Measurements from ENCODE around the gene BTBD16.

BTBD16 gene

GRCh38 chr10:122277526-122278136 lies 6.5 kb downstream of the BTBD16 start:
- no peaks in the 10 kb centered on the region for H3K9me3 Mint-ChIP-seq (ENCODE audit: low read depth)
- no peaks in the 10 kb centered on the region for H3K36me3 Mint-ChIP-seq
- H3K27ac Mint-ChIP-seq, result no peak overlapping the region
- no peak overlapping the region for H3K4me3 Mint-ChIP-seq
- H3K4me1 Mint-ChIP-seq (ENCODE audit: low read depth), result no peaks in the 10 kb centered on the region
- peaks cover 20% of the 10 kb centered on the region for H3K27me3 Mint-ChIP-seq

- Mint-ChIP-seq H3K4me1 (ENCODE audit: low read depth) (no peaks in the 10 kb centered on the region), H3K27me3 (peaks cover 21% of the 10 kb centered on the region), H3K27ac (no peak overlapping the region), H3K9me3 (ENCODE audit: low read depth) (no peaks in the 10 kb centered on the region), H3K4me3 (no peak overlapping the region), H3K36me3 (no peaks in the 10 kb centered on the region)
Observed at GRCh38 chr10:122279725-122280141, 8.6 kb downstream of the BTBD16 start.

DNA sequence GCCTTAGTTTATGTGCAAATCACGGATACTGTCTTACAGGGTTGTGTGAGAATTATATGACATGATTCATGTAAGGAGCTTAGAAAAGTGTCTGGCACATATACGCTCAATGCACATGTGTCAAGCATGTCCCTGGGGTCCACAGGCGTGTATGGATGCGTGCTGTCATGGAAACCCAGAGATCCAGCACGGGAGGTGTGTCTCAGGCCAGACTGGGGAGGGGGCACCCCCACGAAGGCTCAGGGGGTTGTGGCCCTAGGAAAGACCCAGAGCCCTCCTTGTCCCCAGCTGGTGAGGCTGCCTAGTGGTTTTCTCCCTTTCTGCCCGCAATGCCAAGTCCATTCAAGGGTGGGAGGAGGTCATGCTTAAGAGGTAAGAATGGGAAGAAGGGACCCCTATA lies 9.1 kb downstream of the BTBD16 start:
- Mint-ChIP-seq H3K36me3 (no peaks in the 10 kb centered on the region), H3K27ac (no peak overlapping the region), H3K9me3 (ENCODE audit: low read depth) (no peaks in the 10 kb centered on the region), H3K4me3 (no peak overlapping the region), H3K4me1 (ENCODE audit: low read depth) (no peaks in the 10 kb centered on the region), H3K27me3 (peaks cover 21% of the 10 kb centered on the region)

DNA sequence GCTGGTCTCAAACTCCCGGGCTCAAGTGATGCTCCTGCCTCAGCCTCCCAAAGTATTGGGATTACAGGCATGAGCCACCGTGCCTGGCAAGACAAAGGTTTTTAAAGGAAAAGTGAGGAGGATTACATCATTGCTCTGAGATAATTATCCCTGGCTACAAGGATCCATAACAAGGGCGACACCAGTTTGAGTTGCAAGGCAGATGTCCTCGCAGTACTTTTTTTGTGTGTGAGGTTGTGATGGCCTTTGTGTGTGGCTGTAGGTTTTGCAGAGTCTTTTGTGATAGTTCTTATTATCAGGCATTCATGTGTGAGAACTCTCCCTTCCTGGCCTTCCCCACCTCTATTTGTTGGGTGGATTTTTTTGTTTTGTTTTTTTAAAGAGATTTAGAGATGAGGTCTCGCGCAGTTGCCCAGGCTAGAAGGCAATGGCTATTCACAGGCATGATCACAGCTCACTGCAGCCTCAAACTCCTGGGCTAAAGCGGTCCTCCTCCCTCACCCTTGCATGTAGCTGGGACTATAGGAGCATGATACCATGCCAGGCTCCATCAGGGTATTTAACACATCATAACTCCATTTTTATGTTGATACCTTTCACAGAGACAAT lies 10.0 kb downstream of the BTBD16 start:
- H3K27me3 Mint-ChIP-seq, result peaks cover 20% of the 10 kb centered on the region
- H3K9me3 Mint-ChIP-seq (ENCODE audit: low read depth), result no peaks in the 10 kb centered on the region
- no peaks in the 10 kb centered on the region for H3K4me1 Mint-ChIP-seq (ENCODE audit: low read depth)
- H3K4me3 Mint-ChIP-seq, result no peak overlapping the region
- no peak overlapping the region for H3K27ac Mint-ChIP-seq
- no peaks in the 10 kb centered on the region for H3K36me3 Mint-ChIP-seq

GRCh38 chr10:122281751-122282150 lies 10.7 kb downstream of the BTBD16 start:
- Mint-ChIP-seq H3K27ac (no peak overlapping the region), H3K9me3 (ENCODE audit: low read depth) (no peaks in the 10 kb centered on the region), H3K36me3 (no peaks in the 10 kb centered on the region), H3K27me3 (peaks cover 20% of the 10 kb centered on the region), H3K4me1 (ENCODE audit: low read depth) (no peaks in the 10 kb centered on the region), H3K4me3 (no peak overlapping the region)

- peaks cover 20% of the 10 kb centered on the region for H3K27me3 Mint-ChIP-seq
- H3K36me3 Mint-ChIP-seq, result no peaks in the 10 kb centered on the region
Observed at GRCh38 chr10:122282253-122282671, 11.2 kb downstream of the BTBD16 start.

GRCh38 chr10:122282909-122283308 lies 11.8 kb downstream of the BTBD16 start:
- H3K4me1 Mint-ChIP-seq (ENCODE audit: low read depth), result no peaks in the 10 kb centered on the region
- no peaks in the 10 kb centered on the region for H3K9me3 Mint-ChIP-seq (ENCODE audit: low read depth)
- H3K27me3 Mint-ChIP-seq, result peaks cover 20% of the 10 kb centered on the region
- no peak overlapping the region for H3K4me3 Mint-ChIP-seq
- H3K27ac Mint-ChIP-seq, result no peak overlapping the region
- H3K36me3 Mint-ChIP-seq, result no peaks in the 10 kb centered on the region

More at GRCh38 chr10:122282253-122282671, 11.2 kb downstream of the BTBD16 start:
- Mint-ChIP-seq H3K4me3 (no peak overlapping the region), H3K4me1 (ENCODE audit: low read depth) (no peaks in the 10 kb centered on the region), H3K27ac (no peak overlapping the region), H3K9me3 (ENCODE audit: low read depth) (no peaks in the 10 kb centered on the region)

GRCh38 chr10:122285506-122286444 lies 14.7 kb downstream of the BTBD16 start:
- Mint-ChIP-seq H3K4me3 (no peak overlapping the region), H3K27ac (no peak overlapping the region), H3K9me3 (ENCODE audit: low read depth) (no peaks in the 10 kb centered on the region), H3K4me1 (ENCODE audit: low read depth) (peaks cover 4% of the 10 kb centered on the region), H3K27me3 (peaks cover 13% of the 10 kb centered on the region), H3K36me3 (no peaks in the 10 kb centered on the region)

DNA sequence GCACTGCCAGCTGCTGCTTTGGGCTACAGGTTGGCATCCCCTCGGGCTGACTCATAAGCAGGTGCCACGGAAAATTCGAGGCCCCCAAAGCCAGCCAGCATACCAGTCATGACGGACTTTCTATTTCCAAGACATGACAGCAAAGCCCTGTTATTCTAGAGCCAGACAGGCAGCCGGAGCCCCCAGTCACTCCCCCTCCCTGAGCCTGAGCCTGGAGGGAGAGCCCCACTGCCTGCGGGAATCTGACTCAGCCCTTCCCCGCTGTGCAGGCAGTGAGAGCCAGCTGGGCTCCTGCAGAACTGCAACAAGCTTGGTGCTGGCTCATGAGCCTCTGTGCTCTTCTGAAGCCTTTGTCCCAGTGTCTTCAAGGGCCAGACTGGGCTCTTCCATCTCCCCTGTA lies 15.8 kb downstream of the BTBD16 start:
- Mint-ChIP-seq H3K27ac (no peak overlapping the region), H3K36me3 (no peaks in the 10 kb centered on the region), H3K9me3 (ENCODE audit: low read depth) (no peaks in the 10 kb centered on the region), H3K4me1 (ENCODE audit: low read depth) (peaks cover 4% of the 10 kb centered on the region), H3K27me3 (peaks cover 6% of the 10 kb centered on the region), H3K4me3 (no peak overlapping the region)

DNA sequence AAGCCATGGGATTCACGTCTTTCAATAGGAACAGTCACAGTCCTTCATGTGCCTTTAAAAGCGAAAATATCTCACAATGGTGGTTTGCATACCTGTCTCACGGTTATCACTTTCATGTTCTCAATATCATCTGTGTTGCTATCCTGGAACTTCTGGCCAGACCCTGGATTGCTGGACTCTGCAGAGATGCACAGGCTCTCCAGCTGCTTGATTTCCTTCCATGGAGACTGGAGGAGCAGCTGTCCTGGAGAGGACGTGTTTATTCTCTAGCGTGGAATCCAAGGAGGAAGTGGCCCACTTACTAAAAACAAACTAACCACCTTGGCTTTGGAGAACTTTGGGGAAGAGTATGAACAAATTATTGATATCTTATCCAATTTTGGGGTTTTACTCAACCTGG lies 16.5 kb downstream of the BTBD16 start:
- no peaks in the 10 kb centered on the region for H3K36me3 Mint-ChIP-seq
- H3K4me3 Mint-ChIP-seq, result no peak overlapping the region
- no peak overlapping the region for H3K27ac Mint-ChIP-seq
- H3K27me3 Mint-ChIP-seq, result peaks cover 2% of the 10 kb centered on the region
- H3K9me3 Mint-ChIP-seq (ENCODE audit: low read depth), result no peaks in the 10 kb centered on the region
- peaks cover 4% of the 10 kb centered on the region for H3K4me1 Mint-ChIP-seq (ENCODE audit: low read depth)

DNA sequence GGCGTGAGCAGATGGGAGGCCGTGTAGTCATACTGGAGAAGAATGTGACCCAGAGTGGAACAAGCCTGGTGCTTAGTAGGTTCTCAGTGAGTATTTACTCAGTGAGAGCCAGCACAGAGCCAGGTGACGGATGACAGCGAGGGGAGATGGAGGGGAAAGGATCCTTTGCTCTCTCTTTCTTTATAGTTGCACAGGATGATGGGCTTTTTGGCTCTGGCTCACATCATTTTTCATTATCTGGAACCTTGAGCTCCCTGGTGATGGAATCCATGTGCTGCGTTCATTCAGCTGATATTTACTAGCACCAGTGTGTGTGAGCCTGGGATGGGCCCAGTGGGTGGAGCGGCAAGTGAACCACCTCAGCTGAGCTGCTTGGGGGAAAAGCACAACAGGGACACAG lies 17.2 kb downstream of the BTBD16 start:
- no peak overlapping the region for H3K4me3 Mint-ChIP-seq
- no peaks in the 10 kb centered on the region for H3K27me3 Mint-ChIP-seq
- H3K27ac Mint-ChIP-seq, result no peak overlapping the region
- H3K36me3 Mint-ChIP-seq, result no peaks in the 10 kb centered on the region
- H3K9me3 Mint-ChIP-seq (ENCODE audit: low read depth), result no peaks in the 10 kb centered on the region
- H3K4me1 Mint-ChIP-seq (ENCODE audit: low read depth), result peaks cover 5% of the 10 kb centered on the region

GRCh38 chr10:122288917-122289316 lies 17.8 kb downstream of the BTBD16 start:
- no peaks in the 10 kb centered on the region for H3K27me3 Mint-ChIP-seq

DNA sequence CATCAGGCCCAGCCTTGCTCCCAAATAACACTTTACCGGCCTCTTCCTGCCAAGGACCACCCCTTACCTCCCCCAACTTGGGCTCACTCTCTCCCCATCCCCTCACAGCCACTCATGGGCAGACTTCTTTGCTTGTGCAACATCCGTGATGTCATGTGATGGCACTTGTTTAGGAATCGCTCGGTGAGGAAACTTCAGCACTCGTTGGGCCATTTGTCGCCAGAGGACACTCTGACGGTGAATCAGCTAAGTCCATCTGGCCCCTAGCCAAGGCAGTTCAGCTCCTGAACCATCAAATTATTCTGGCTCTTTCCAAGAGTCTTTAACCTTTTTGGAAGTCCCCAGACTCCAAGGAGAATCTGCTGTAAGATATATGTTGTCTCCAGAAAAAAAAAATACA lies 19.2 kb downstream of the BTBD16 start:
- H3K4me3 Mint-ChIP-seq, result no peak overlapping the region
- H3K9me3 Mint-ChIP-seq (ENCODE audit: low read depth), result no peaks in the 10 kb centered on the region
- H3K27me3 Mint-ChIP-seq, result no peaks in the 10 kb centered on the region
- peaks cover 12% of the 10 kb centered on the region for H3K4me1 Mint-ChIP-seq (ENCODE audit: low read depth)
- no peaks in the 10 kb centered on the region for H3K36me3 Mint-ChIP-seq
- H3K27ac Mint-ChIP-seq, result no peak overlapping the region

More at GRCh38 chr10:122288917-122289316, 17.8 kb downstream of the BTBD16 start:
- Mint-ChIP-seq H3K4me1 (ENCODE audit: low read depth) (peaks cover 6% of the 10 kb centered on the region), H3K27ac (no peak overlapping the region), H3K36me3 (no peaks in the 10 kb centered on the region), H3K4me3 (no peak overlapping the region), H3K9me3 (ENCODE audit: low read depth) (no peaks in the 10 kb centered on the region)

GRCh38 chr10:122290833-122291532 lies 19.9 kb downstream of the BTBD16 start:
- Mint-ChIP-seq H3K9me3 (ENCODE audit: low read depth) (no peaks in the 10 kb centered on the region), H3K4me3 (no peak overlapping the region), H3K36me3 (no peaks in the 10 kb centered on the region), H3K27me3 (no peaks in the 10 kb centered on the region), H3K4me1 (ENCODE audit: low read depth) (peaks cover 14% of the 10 kb centered on the region), H3K27ac (no peak overlapping the region)

DNA sequence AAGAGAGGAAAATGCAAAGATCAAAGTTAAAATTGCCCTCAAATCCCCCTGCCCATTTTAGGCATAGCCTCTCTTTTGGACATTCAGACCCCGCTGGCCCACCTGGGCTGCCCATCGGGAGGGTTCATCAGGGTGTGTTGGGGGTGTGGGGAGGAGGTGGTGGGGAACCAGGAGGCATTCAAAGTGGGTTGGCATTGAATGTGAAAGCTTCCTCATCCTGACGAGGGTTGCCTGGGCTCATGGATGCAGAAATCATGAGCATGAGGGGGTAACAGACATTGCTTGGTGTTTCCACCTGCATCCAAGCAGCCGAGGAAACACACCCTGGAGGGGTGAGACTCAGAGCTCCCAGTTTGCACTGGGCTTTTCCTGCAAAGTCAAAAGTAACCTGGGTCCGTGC lies 20.6 kb downstream of the BTBD16 start:
- Mint-ChIP-seq H3K36me3 (no peaks in the 10 kb centered on the region), H3K27me3 (no peaks in the 10 kb centered on the region), H3K4me3 (no peak overlapping the region), H3K4me1 (ENCODE audit: low read depth) (peaks cover 14% of the 10 kb centered on the region), H3K27ac (no peak overlapping the region), H3K9me3 (ENCODE audit: low read depth) (no peaks in the 10 kb centered on the region)

Measured in activated naive CD8-positive, alpha-beta T cell (primary cell).